NCI-H82 treated with DMSO at 0.1 percent for 48 hours (cell line): ENCODE results near the gene MTHFD2.
"Not testable (repeated sequence)": the region's sequence is repeated elsewhere in the genome, so short reads cannot be mapped to it uniquely, and the experiment has no call there.

Experiments used
- DNase-seq: peaks from one replicate; lab custom pipeline; 2025; ENCODE audit not compliant: unreplicated experiment; lab: John Stamatoyannopoulos, UW

Gene MTHFD2

DNA sequence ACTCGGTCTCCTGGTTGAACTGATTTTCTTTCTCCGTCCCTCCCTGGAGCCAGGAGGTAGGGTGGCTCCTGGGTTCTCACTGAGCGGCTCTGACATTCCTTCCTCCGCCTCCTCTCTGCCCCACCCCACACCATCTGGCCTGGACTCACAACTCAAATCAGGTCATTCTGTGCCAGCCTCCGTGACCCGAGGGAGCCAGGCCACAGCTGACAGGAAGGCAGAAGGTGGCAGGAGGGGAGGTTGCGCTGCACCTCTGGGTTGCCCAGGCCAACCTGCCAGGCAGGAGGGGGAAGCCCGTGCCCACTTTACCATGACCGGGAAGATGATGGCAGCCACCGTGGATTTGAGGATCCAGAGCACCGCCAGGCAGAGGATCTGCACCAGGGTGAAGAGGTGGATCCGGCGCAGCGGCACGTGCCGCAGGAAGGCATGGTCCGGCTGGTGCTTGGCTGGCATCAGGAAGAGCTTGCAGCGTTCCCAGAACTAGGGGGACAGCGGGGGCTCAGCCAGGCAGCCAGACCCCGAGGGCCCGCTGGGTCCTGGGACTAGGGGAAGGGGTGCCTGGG lies 28.3 kb downstream of the MTHFD2 start:
- DNase-seq, result peak; percentile 10

DNA sequence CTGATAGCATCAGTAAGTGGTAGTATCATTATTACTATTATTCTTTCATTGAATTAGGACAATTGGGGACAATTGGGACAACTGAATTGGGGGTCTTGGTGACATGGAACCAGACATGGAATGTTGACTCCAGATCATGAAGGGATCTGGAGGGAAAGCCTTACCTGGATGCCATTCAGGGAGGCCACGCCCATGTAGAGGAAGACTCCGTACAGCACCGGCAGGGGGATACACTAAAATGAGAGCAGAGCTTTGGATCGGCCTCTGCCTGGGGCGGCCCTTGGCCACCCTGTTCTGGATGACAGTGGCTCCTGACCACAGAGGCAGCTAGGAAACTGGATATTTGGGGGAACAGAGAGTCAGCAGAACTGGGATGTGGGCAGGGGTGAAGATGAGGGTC lies 29.2 kb downstream of the MTHFD2 start:
- no peak for DNase-seq

- no peak for DNase-seq
Observed at GRCh38 chr2:74228772-74229171, 30.4 kb downstream of the MTHFD2 start.

- DNase-seq, result not testable (repeated sequence)
Observed at GRCh38 chr2:74229865-74230264, 31.4 kb downstream of the MTHFD2 start.

DNA sequence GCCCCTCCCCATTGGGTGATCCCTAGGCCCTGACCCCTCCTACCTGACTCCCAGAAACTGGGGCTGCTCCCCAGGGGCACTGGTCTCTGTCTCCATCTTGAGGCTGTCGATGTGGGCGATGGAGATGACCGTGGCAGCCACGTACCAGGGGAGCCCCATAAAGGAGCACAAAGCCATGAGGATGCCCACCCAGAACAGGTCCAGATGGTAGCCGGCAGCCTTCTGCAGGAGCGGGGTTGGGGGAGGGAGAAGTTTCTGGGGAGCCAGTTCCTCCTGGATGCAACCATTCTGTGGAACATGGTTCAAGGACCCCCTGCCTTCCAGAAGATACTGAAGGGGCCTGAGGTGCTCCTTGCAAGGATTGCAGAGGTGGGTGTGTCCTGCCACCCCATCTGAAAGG lies 34.0 kb downstream of the MTHFD2 start:
- DNase-seq, result no peak

GRCh38 chr2:74233648-74234047 lies 35.2 kb downstream of the MTHFD2 start:
- no peak for DNase-seq

GRCh38 chr2:74235041-74235440 lies 36.6 kb downstream of the MTHFD2 start:
- DNase-seq, result no peak

- no peak for DNase-seq
Observed at GRCh38 chr2:74238879-74239278, 40.5 kb downstream of the MTHFD2 start.

DNA sequence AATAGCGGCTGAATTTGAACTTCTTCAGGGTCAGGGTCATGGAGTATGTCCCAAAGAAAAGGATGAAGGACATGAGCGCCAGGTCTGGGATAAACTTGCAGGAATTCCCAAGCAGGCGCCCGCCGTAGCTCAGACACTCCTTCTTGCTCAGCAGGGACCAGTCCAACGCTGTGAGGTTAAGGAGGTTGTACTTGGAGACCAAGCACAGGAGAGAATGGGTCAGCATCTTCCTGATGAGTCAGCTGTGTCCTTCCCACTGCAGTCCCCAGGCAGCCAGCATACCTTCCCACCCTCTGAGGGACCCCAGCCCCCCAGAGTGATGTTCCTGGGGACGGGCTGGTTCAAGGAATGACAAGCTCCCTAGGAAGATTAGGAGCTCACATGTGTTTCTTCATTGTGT lies 40.9 kb downstream of the MTHFD2 start:
- DNase-seq, result no peak

- no peak for DNase-seq
Observed at GRCh38 chr2:74242354-74243071, 44.1 kb downstream of the MTHFD2 start.

DNA sequence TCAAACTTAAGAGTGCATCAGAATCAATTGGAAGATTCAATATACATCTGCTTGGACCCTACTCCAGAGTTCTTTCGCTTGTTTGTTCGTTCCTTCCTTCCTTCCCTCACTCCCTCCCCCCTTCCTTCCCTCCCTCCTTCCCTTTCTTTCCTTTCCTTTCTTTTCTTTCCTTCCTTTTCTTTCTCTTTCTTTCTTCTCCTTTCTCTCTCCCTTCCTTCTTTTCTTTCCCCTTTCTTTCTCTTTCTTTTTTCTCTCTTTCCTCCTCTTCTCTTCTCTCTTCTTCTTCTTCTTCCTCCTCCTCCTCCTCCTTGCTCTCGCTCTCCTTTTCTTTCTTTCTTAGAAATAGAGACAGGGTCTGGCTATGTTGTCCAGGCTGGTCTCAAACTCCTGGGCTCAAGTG lies 45.9 kb downstream of the MTHFD2 start:
- no peak for DNase-seq

GRCh38 chr2:74246496-74247195 lies 48.2 kb downstream of the MTHFD2 start:
- no peak for DNase-seq

GRCh38 chr2:74249406-74250122 lies 51.1 kb downstream of the MTHFD2 start:
- no peak for DNase-seq

DNA sequence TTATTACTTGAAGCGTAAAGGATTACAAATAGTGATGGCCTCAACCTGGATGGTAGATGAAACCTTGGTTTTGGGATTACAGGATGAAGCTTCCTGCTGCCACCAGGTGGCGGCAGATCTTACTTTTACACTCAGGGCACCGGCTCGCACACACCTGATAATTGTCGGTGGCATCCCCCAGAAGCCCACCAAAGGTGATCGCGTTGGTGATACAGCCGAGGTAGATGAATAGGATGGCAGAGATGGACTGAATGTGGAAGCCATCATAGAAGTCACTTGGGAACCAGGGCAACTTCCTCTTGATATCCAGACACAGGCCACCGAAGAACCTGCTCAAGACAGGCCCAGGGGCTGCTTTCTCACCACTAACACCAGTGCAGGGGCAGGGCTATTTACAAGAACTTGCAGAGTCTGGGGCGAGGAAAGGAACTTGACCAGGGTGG lies 51.8 kb downstream of the MTHFD2 start:
- DNase-seq, result peak; percentile 28

- no peak for DNase-seq
Observed at GRCh38 chr2:74252036-74252435, 53.6 kb downstream of the MTHFD2 start.

DNA sequence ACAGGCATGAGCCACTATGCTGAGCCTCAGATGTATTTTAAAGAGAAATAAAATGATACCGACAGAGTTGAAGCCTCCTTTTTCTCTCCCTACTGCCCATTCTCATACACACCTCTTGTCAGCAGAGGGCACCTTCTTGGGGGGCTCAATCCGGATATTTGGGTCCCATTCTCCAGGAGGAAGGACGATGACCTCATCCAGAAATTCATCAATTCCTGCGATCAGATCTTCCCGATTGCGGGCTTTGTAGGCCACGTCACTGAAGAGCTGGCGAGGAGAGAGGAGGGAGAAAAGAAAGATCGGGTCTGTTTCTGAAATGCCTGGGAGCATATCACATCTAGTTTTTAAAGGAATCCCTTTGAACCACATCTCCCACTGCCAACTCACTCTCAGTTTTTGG lies 54.4 kb downstream of the MTHFD2 start:
- DNase-seq, result no peak

- DNase-seq, result no peak
Observed at GRCh38 chr2:74253306-74253970, 55.0 kb downstream of the MTHFD2 start.

DNA sequence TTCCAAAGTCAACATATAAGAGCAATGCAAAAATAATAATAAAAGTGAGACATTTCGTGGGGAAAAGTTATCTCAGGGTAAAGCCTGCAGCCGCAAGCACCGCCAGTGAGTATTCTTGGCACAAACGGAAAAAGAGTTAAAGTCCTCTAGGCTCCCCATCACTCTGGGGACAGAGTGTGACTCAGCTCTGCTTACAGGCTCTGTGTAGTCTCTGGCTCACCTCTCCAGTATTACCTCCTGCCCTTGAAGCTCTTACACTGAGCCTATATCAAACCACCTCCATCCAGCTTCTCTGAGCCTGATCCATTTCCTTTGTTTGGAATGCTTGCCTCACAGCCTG lies 55.5 kb downstream of the MTHFD2 start:
- no peak for DNase-seq

GRCh38 chr2:74255660-74256213 lies 57.3 kb downstream of the MTHFD2 start:
- no peak for DNase-seq

- DNase-seq, result no peak
Observed at GRCh38 chr2:74259191-74259590, 60.8 kb downstream of the MTHFD2 start.

GRCh38 chr2:74259733-74260132 lies 61.3 kb downstream of the MTHFD2 start:
- no peak for DNase-seq
